Lung (tissue), 12 donors: ENCODE measurements around the gene ST3GAL6. TPM values are rescaled to one million over a fixed set of nuclear protein-coding genes. Genes with fewer than 3 reads are reported as not detected.

Experiments used
- ATAC-seq: fragments of 200-7000 bp; cut with Tn5 transposase; one replicate; pipeline ENCODE4 v1.9.1; 2020; ENCODE audit warnings: moderate number of reproducible peaks; ENCODE audit not compliant: insufficient read depth, low FRiP score
- DNase-seq, 3 donors: peaks; one replicate each; pipeline ENCODE4 v3.0.0-alpha.2; 2013 to 2017
- H3K27ac ChIP-seq, 2 donors: one replicate each; pipeline ENCODE4 v1.5.1; 2013; ENCODE audit warnings: mild to moderate bottlenecking in 2 of 2, moderate library complexity in 2 of 2, control low read depth in 1 of 2, inconsistent platforms in 1 of 2, low read depth in 1 of 2, low read length in 1 of 2
- H3K27me3 ChIP-seq, 3 donors: one replicate each; pipeline ENCODE4 v1.5.1; 2013; ENCODE audit warnings: low read length in 2 of 3; ENCODE audit not compliant: control insufficient read depth in 3 of 3, insufficient read depth in 3 of 3
- H3K36me3 ChIP-seq, 4 donors: one replicate each; pipeline ENCODE4 v1.5.1; 2013; ENCODE audit warnings: low read length in 4 of 4, mild to moderate bottlenecking in 1 of 4, moderate library complexity in 1 of 4; ENCODE audit not compliant: control insufficient read depth in 4 of 4, insufficient read depth in 4 of 4
- H3K4me1 ChIP-seq, 5 donors: one replicate each; pipeline ENCODE4 v1.5.1; 2013; ENCODE audit warnings: low read length in 5 of 5, mild to moderate bottlenecking in 2 of 5, moderate library complexity in 1 of 5; ENCODE audit not compliant: control insufficient read depth in 5 of 5, insufficient read depth in 5 of 5
- H3K4me3 ChIP-seq: one replicate; pipeline ENCODE4 v1.5.1; 2013; ENCODE audit warnings: mild to moderate bottlenecking, control low read depth, moderate library complexity
- H3K9ac ChIP-seq, 2 donors: one replicate each; pipeline ENCODE4 v1.5.1; 2013; ENCODE audit warnings: low read length in 2 of 2, control low read depth in 1 of 2; ENCODE audit not compliant: insufficient read depth in 1 of 2
- H3K9me3 ChIP-seq, 4 donors: one replicate each; pipeline ENCODE4 v1.5.1; 2013; ENCODE audit warnings: low read length in 3 of 4, mild to moderate bottlenecking in 1 of 4, moderate library complexity in 1 of 4; ENCODE audit not compliant: control insufficient read depth in 4 of 4, insufficient read depth in 3 of 4
- CTCF ChIP-seq: IDR thresholded peaks from 2 replicates; pipeline ENCODE4 v1.5.1; 2012; ENCODE audit warnings: mild to moderate bottlenecking; ENCODE audit errors: control extremely low read depth, extremely low read depth
- WGBS, 2 donors: extraction: QIAGEN DNeasy Blood & Tissue Kit; methylation state at CpG; one replicate each; pipeline ENCODE4 v1.1.7; 2013; 5-methylcytosine and 5-hydroxymethylcytosine counted together
- polyA plus RNA-seq, 2 donors: library from polyadenylated mRNA; stranded (reverse); fragments of 200-250 nt; gene quantifications; one replicate each; pipeline ENCODE4 v1.2.1, GENCODE V29; 2013
- total RNA-seq, 2 donors: library from RNA; depleted of rRNA in 1 of 2; stranded (reverse); fragments of >200 nt in 1 of 2; gene quantifications; one replicate each; pipeline ENCODE4 v1.2.1, GENCODE V29; 2014 to 2021
- donor health status: control.
- donor health status: control.
- donor health status: Bipolar disorder and iron deficiency.
- donor health status: healthy.
- donor health status: DM: yes; HTN: yes; CAD: no.

ST3GAL6 gene
- total and polyA plus RNA-seq, 4 donors, result 13.6 to 22.9 (median 20.1) TPM

GRCh38 chr3:98814817-98815420 lies 51.8 kb downstream of the ST3GAL6 start:
- Histone ChIP-seq H3K27ac (no peak overlapping the region), H3K4me3 (no peak overlapping the region), H3K9me3 (no peaks in the 10 kb centered on the region), H3K36me3 (peaks cover 6 to 40% (median 19%) of the 10 kb centered on the region in 4 donors), H3K27me3 (no peaks in the 10 kb centered on the region), H3K9ac (no peak overlapping the region), H3K4me1 (peaks cover 0 to 8% (median 0%) of the 10 kb centered on the region in 5 donors)
- DNase-seq (no peak), ATAC-seq (no peak)
- no peak for TF ChIP-seq CTCF
- 92% methylated on average over 5 of the region's 5 CpGs for WGBS, 2 donors

DNA sequence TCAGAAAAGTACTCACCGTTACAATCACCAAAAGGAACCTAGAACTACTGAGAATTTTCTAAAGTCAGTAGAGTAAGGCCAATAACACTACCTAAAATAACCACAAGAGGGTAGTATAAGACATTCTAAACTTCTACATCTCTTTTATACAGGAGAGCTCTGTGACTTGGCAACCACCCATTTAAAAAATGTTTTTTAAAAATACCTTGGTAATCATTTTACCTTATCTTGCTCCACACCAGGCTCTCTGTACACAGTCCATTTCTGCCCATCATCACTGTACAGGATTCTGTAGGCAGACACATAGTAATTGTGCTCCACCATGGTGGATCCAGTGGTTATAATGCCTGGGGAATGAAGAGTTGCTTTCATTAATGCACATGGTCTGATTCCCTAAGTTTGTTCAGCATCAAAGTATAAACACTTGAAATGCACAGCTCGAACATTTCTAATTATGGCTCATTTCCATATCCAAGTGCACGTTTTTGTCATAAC lies 54.5 kb downstream of the ST3GAL6 start:
- Histone ChIP-seq H3K4me1 (peaks cover 0 to 8% (median 0%) of the 10 kb centered on the region in 5 donors), H3K9me3 (no peaks in the 10 kb centered on the region), H3K27me3 (no peaks in the 10 kb centered on the region), H3K27ac (no peak overlapping the region), H3K36me3 (peaks cover 6 to 35% (median 17%) of the 10 kb centered on the region in 4 donors), H3K4me3 (no peak overlapping the region), H3K9ac (no peak overlapping the region)
- 28 to 52% methylated on average over 3 of the region's 3 CpGs for WGBS, 2 donors
- TF ChIP-seq CTCF, result peak; percentile 26
- ATAC-seq (peak; percentile 68), DNase-seq (peak; percentile 14 to 80 (median 80))

DNA sequence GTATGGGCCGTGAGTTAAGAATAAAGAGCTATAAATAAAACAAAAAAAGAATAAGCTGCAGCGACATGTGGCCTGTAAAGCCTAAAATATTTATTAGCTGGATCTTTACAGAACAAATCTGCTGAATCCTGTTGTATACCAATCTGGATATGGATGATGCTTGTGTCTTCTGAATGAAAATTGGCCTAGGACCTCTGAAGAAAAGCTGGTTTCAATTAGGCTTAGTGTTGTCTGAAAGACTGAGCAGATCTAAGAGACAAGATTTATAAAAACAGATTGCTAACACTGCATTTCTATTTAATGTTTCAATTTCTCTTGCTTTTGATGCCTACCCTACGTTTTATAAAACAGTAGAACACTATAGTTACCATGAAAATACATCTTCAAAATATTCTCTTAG lies 57.9 kb downstream of the ST3GAL6 start:
- DNase-seq (no peak), ATAC-seq (no peak)
- Histone ChIP-seq H3K9ac (no peak overlapping the region), H3K4me1 (peaks cover 0 to 8% (median 0%) of the 10 kb centered on the region in 5 donors), H3K27me3 (no peaks in the 10 kb centered on the region), H3K9me3 (no peaks in the 10 kb centered on the region), H3K36me3 (peaks cover 2 to 27% (median 7%) of the 10 kb centered on the region in 4 donors), H3K27ac (no peak overlapping the region), H3K4me3 (no peak overlapping the region)
- 85 to 93% methylated on average over 3 of the region's 3 CpGs for whole genome bisulfite sequencing, 2 donors
- TF ChIP-seq CTCF, result no peak
